ENCODE measurements around the gene ZNF266. TPM values are rescaled to one million over a fixed set of nuclear protein-coding genes. Genes with fewer than 3 reads are reported as not detected.

The ZNF266 gene
- 10 to 100 TPM; 15.6 to 28.4 (median 20.3) TPM for total RNA-seq

DNA sequence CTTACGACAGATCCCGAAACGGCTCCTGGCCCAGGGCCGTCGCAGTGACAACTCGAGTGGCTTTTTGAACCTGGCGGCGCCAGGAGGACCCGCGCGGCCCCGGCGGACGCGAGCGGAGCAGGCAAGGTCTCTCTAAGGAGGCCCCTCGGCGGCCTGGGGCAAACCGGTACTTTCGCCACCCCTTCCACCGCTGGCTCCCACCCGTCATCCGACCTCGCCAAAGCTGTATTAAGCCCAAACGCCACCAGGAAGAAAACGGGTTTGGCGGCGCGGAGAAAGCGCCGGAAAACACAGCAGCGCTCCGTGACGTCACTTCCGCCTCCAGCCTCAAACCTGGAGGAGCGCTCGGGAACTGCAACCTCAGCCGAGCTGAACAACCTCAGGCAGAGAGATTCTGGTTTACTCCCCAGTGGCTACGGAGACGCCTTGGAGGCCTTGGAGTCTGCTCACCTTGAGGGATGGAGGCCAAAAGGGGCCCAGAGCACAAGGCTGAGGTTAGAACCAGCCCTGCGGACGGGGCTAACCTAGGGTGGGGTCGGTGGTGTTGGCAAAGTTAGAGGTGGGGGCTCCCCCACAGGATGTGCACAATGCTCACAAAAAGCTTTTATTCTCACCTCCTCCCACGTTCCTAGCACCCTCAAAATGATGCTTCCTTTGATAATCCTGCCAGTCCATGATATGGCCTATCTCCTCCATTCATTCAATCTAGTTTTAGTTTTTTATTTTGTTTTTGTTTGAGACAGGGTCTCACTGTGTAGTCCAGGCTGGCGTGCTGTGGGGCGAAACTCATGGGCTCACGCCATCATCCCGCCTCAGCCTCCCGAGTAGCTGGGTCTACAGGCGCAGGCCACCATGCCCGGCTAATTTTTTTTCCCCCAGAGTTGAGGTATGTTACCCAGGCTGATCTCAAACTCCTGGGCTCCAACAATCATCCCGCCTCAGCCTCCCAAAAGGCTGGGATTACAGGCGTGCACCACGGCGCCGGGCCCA, at the start of gene ZNF266:
TSS of gene ZNF266 (minus strand) at position 295 of the 990 bp plus-strand sequence. CDS start 15,484 bp downstream, outside the sequence.
- DNase-seq (ENCODE audit: low spot score) = peak; percentile 88
- ATAC-seq (ENCODE audit: low FRiP score) = peak; percentile 88
- TF ChIP-seq CTCF (IDR thresholded peaks at IDR 0.05) = peak in 1 of 3 donors; percentile 76

DNA sequence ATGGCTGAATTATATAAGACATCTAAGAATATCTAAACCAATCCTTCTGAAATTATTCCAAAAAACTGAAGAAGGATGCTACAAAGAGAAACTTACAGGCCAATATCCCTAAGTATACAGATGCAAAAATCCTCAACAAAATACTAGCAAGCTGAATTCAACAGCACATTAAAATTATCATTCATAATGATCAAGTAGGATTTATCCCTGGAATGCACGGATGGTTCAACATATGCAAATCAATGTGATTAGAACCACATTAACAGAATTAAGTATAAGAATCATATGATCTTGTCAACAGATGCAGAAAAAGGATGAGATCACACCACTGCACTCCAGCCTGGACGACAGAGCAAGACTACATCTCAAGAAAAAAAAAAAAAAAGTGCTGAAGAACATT, 49.8 kb upstream of the ZNF266 start:
- no peak for ATAC-seq (ENCODE audit: low FRiP score)
- DNase-seq (ENCODE audit: low spot score) = no peak
- TF ChIP-seq CTCF (IDR thresholded peaks at IDR 0.05) = no peak

- TF ChIP-seq CTCF (IDR thresholded peaks at IDR 0.05) = no peak
- ATAC-seq (ENCODE audit: low FRiP score) (no peak), DNase-seq (ENCODE audit: low spot score) (no peak)
These were observed 39.6 kb upstream of the ZNF266 start for GRCh38 chr19:9474975-9475374.

DNA sequence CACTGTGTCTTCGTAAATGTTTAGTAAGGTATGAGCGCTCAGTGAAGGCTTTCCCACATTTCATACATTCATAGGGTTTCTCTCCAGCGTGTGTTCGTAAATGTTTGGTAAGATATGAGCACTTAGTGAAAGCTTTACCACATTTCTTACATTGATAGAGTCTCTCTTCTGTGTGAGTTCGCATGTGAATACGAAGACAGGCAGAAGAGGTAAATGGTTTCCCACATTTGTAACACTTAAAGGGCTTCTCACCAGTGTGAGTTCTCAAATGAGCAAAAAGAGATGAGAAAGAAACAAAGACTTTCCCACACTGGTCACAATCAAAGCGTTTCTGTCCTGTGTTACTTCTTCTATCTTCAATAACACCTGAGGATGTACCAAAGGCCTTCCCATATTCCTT, 31.8 kb upstream of the ZNF266 start:
- no peak for TF ChIP-seq CTCF (IDR thresholded peaks at IDR 0.05)
- ATAC-seq (ENCODE audit: low FRiP score) (no peak), DNase-seq (ENCODE audit: low spot score) (no peak)

DNA sequence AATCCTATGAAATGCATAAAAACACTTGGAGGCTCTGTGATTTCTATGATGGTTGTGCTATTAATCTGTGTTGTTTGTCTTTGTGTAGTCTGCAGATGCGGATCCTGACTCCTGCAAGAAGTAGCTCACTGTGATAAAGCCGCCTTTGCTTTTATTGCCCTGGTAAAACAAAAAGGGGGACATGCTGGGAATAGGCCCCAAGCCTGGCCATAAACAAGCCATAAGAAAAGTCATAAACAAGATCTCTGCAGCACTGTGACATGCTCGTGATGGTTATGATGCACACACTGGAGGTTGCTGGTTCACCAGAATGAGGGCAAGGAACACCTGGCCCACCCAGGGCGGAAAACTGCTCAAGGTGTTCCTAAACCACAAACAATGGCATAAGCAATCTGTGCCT, 26.6 kb upstream of the ZNF266 start:
- TF ChIP-seq CTCF (IDR thresholded peaks at IDR 0.05) = no peak
- no peak for DNase-seq (ENCODE audit: low spot score)
- ATAC-seq (ENCODE audit: low FRiP score) = no peak

DNA sequence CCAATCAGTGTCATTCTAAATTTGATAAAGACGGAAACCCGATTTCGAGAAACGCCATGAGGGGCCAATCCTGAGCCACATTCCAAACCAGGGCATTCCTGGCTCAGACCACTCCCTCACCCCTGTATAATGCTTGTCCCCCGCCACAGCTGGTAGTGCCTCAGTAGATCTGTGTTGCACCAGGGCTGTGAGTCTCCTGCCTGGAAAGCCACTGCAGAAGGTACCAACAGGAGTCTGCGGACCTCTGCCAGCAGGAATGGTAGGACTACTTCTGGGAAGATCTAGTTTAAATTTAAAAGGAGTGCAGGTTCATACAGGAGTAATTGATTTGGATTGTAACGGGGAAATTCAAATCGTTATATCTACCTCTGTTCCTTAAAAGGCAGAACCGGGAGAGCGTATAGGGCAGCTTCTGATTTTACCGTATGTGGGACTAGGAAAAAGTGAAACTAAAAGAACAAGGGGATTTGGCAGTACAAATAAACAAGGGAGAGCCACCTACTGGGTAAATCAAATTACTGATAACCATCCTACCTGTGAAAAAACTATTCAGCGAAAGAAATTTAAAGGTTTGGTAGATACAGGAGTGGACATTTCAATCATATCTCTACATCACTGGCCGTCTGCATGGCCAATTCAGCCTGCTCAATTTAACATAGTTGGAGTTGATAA, 20.8 kb upstream of the ZNF266 start:
- ATAC-seq (ENCODE audit: low FRiP score) (no peak), DNase-seq (ENCODE audit: low spot score) (no peak)
- TF ChIP-seq CTCF (IDR thresholded peaks at IDR 0.05) = no peak
